ENCODE data around the gene S100A2.
A peak's percentile ranks its signal among the peaks of the same experiment; 100 is the strongest.

S100A2 gene

GRCh38 chr1:153532769-153533599 is 32.7 kb downstream of the S100A2 start:
- H3K4me3 ChIP-seq (ENCODE audit: low read depth, low read length), result no peak overlapping the region
- DNase-seq (ENCODE audit: low read depth), result no peak

GRCh38 chr1:153532181-153532580 is 33.5 kb downstream of the S100A2 start:
- no peak overlapping the region for H3K4me3 ChIP-seq (ENCODE audit: low read depth, low read length)
- no peak for TF ChIP-seq CTCF (IDR thresholded peaks at IDR 0.05; ENCODE audit: control insufficient read depth, extremely low read depth, insufficient read depth)
- no peak for DNase-seq (ENCODE audit: low read depth)

More at GRCh38 chr1:153532769-153533599, 32.7 kb downstream of the S100A2 start:
- TF ChIP-seq CTCF (IDR thresholded peaks at IDR 0.05; ENCODE audit: control insufficient read depth, extremely low read depth, insufficient read depth), result peak; percentile 44

GRCh38 chr1:153531638-153532037 is 34.0 kb downstream of the S100A2 start:
- no peak for TF ChIP-seq CTCF (IDR thresholded peaks at IDR 0.05; ENCODE audit: control insufficient read depth, extremely low read depth, insufficient read depth)
- DNase-seq (ENCODE audit: low read depth), result no peak

GRCh38 chr1:153527683-153528040 is 38.0 kb downstream of the S100A2 start:
- no peak for TF ChIP-seq CTCF (IDR thresholded peaks at IDR 0.05; ENCODE audit: control insufficient read depth, extremely low read depth, insufficient read depth)
- DNase-seq (ENCODE audit: low read depth), result no peak
- H3K4me3 ChIP-seq (ENCODE audit: low read depth, low read length), result no peak overlapping the region

More at GRCh38 chr1:153531638-153532037, 34.0 kb downstream of the S100A2 start:
- no peak overlapping the region for H3K4me3 ChIP-seq (ENCODE audit: low read depth, low read length)

GRCh38 chr1:153527023-153527682 is 38.5 kb downstream of the S100A2 start:
- no peak for DNase-seq (ENCODE audit: low read depth)
- no peak for TF ChIP-seq CTCF (IDR thresholded peaks at IDR 0.05; ENCODE audit: control insufficient read depth, extremely low read depth, insufficient read depth)
- H3K4me3 ChIP-seq (ENCODE audit: low read depth, low read length), result no peak overlapping the region

GRCh38 chr1:153526132-153526543 is 39.5 kb downstream of the S100A2 start:
- DNase-seq (ENCODE audit: low read depth), result no peak
- H3K4me3 ChIP-seq (ENCODE audit: low read depth, low read length), result no peak overlapping the region
- no peak for TF ChIP-seq CTCF (IDR thresholded peaks at IDR 0.05; ENCODE audit: control insufficient read depth, extremely low read depth, insufficient read depth)

Data from LNCaP clone FGC (cell line).